CD4-positive, alpha-beta T cell treated with Interleukin-17A for 1 hour (primary cell): Measurements from ENCODE around the gene ZRANB1.
"Not testable (repeated sequence)": the region's sequence is repeated elsewhere in the genome, so short reads cannot be mapped to it uniquely, and the experiment has no call there.

Experiments
- DNase-seq: peaks from one replicate; pipeline ENCODE4 v3.0.0-alpha.2; 2020

Gene ZRANB1

GRCh38 chr10:124967255-124967654, 25.3 kb downstream of the ZRANB1 start:
- DNase-seq, result no peak

- no peak for DNase-seq
Measured at GRCh38 chr10:124971276-124971675, 29.4 kb downstream of the ZRANB1 start.

GRCh38 chr10:124972637-124973036, 30.7 kb downstream of the ZRANB1 start:
- no peak for DNase-seq

- no peak for DNase-seq
Measured at GRCh38 chr10:124974131-124974530, 32.2 kb downstream of the ZRANB1 start.

- peak; percentile 20 for DNase-seq
Measured at GRCh38 chr10:124975977-124976514, 34.1 kb downstream of the ZRANB1 start.

- no peak for DNase-seq
Measured at GRCh38 chr10:124977161-124977560, 35.2 kb downstream of the ZRANB1 start.

- DNase-seq, result no peak
Measured at GRCh38 chr10:124977648-124978375, 35.9 kb downstream of the ZRANB1 start.

GRCh38 chr10:124978376-124978725, 36.4 kb downstream of the ZRANB1 start:
- DNase-seq, result no peak

GRCh38 chr10:124983321-124983720, 41.4 kb downstream of the ZRANB1 start:
- DNase-seq, result no peak

- DNase-seq, result no peak
Measured at GRCh38 chr10:124984376-124984775, 42.5 kb downstream of the ZRANB1 start.

GRCh38 chr10:124985162-124985561, 43.2 kb downstream of the ZRANB1 start:
- no peak for DNase-seq

GRCh38 chr10:124987788-124988187, 45.9 kb downstream of the ZRANB1 start:
- no peak for DNase-seq

- DNase-seq, result not testable (repeated sequence)
Measured at GRCh38 chr10:124988753-124989152, 46.8 kb downstream of the ZRANB1 start.

GRCh38 chr10:124989526-124989925, 47.6 kb downstream of the ZRANB1 start:
- no peak for DNase-seq

- no peak for DNase-seq
Measured at GRCh38 chr10:124990671-124991625, 49.0 kb downstream of the ZRANB1 start.

- DNase-seq, result no peak
Measured at GRCh38 chr10:124991835-124992234, 49.9 kb downstream of the ZRANB1 start.

- peak; percentile 36 for DNase-seq
Measured at GRCh38 chr10:124992462-124993344, 50.8 kb downstream of the ZRANB1 start.

- no peak for DNase-seq
Measured at GRCh38 chr10:124993345-124993708, 51.4 kb downstream of the ZRANB1 start.

GRCh38 chr10:124993736-124994451, 52.0 kb downstream of the ZRANB1 start:
- no peak for DNase-seq

GRCh38 chr10:124994573-124995473, 52.9 kb downstream of the ZRANB1 start:
- DNase-seq, result no peak

- DNase-seq, result no peak
Measured at GRCh38 chr10:124995605-124996004, 53.7 kb downstream of the ZRANB1 start.
